Measurements from ENCODE around the gene TMEM59.
"Not testable (repeated sequence)": the region's sequence is repeated elsewhere in the genome, so short reads cannot be mapped to it uniquely, and the experiment has no call there.

Gene TMEM59

DNA sequence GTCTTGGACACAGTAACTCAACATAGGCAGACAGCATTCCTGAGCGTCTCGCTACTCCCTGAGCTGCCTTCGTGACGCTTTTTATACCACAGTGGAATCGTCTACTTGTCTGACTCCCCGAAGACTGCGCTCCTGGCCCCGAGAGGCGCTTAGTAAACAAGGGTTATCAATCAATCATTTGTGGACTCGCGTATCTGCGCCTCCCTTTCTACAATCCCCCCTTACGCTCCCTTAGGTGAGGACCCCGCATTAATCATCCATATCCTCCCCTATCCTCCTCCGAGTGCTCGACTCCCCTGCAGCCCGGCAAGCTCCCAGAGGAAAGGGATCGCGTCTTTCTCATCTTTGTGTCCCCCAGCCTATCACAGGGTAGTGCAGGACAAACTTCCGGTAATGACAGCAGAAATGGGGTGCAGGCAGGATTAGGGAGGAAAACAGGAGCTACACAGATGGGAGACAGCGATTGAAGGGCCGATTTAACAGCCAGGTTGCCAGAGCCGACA lies 522 bp downstream of the TMEM59 start:
- H3K27ac ChIP-seq = peak overlapping the region; percentile 91 to 100
- DNase-seq (ENCODE audit: low spot score) = no peak
- TF ChIP-seq, protein P1, sequence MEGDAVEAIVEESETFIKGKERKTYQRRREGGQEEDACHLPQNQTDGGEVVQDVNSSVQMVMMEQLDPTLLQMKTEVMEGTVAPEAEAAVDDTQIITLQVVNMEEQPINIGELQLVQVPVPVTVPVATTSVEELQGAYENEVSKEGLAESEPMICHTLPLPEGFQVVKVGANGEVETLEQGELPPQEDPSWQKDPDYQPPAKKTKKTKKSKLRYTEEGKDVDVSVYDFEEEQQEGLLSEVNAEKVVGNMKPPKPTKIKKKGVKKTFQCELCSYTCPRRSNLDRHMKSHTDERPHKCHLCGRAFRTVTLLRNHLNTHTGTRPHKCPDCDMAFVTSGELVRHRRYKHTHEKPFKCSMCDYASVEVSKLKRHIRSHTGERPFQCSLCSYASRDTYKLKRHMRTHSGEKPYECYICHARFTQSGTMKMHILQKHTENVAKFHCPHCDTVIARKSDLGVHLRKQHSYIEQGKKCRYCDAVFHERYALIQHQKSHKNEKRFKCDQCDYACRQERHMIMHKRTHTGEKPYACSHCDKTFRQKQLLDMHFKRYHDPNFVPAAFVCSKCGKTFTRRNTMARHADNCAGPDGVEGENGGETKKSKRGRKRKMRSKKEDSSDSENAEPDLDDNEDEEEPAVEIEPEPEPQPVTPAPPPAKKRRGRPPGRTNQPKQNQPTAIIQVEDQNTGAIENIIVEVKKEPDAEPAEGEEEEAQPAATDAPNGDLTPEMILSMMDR (IDR thresholded peaks at IDR 0.05) = no peak
- peak overlapping the region; percentile 100 for H3K4me3 ChIP-seq

DNA sequence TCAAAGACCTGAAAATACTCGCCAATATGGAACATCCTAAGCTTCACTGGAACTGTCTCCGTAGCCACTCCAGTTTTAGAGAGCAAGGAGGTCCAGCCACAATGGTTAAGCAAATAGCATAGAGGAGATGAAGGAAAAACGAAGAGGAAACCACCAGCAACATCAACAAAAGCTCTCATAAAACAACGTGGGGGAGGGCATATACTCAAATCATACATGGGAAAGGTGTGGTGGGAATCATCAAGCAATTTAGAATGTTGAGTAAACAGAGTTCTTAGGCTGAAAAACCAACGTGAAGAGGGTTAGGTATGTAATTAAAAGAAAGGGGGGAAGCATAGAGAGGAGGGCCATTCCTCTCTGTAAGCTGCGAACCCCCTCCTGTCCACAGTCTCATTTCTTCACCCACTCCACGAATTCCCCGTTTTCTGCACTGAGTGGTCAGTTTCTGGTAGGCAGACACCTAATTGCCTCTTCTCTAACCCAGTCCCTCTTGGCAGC lies 1.0 kb downstream of the TMEM59 start:
- TF ChIP-seq, protein P1 (IDR thresholded peaks at IDR 0.05) = no peak
- no peak for DNase-seq (ENCODE audit: low spot score)
- Histone ChIP-seq H3K4me3 (peak overlapping the region; percentile 100), H3K27ac (peak overlapping the region; percentile 91 to 100)

DNA sequence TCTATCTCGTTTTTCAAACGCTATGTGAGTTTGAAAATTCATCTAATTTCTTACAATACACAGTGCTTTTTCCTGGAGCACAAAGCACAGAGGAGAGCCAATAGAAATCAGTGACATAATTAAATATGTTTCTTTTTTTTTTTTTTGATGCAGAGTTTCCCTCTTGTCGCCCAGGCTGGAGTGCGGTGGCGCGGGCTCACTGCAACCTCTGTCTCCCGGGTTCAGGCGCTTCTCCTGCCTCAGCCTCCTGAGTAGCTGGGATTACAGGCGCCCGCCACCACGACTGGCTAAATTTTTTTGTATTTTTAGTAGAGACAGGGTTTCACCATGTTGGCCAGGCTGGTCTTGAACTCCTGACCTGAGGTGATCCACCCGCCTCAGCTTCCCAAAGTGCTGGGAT lies 2.6 kb downstream of the TMEM59 start:
- H3K4me3 ChIP-seq; DNase-seq (ENCODE audit: low spot score); H3K27ac ChIP-seq: not testable (repeated sequence)

DNA sequence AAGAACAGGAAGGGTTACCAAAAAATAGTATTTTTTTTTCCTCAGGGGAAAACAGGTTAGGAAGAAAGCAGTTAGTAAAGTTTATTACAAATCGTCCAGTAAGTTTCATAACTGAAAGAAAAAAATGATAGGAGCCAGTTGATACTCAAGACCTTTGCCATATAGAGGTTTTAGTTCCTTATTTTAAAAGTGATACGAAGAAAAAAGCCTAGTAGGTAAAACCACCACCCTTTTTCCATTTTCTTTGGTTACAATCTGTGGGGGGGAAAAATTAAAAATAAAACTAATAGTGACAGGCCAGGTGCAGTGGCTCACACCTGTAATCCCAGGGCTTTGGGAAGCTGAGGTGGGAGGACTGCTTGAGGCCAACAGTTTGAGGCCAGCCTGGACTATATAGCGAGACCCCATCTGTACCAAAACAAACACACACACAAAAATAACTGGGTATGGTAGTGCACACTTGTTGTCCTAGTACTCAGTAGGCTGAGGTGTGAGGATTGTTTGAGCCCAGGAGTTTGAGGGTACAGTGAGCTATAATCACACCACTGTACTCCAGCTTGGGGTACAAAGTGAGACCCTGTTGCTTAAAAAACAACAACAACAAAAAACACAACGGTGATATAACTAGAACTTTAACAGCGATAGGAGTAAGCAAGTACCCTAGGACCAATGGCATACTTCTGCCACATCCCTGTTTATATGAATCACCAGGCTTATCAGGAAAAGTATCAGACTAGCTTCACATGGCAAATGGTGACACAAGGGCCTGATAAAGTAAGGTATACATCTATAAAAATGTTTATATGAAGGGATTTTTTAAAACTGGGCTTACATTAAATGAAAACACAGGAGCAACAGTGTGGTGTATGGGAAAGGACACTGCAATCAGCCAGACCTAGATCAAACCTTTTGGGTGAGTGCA lies 5.4 kb downstream of the TMEM59 start:
- DNase-seq (ENCODE audit: low spot score) = no peak
- Histone ChIP-seq H3K27ac (no peak overlapping the region), H3K4me3 (no peak overlapping the region)
- TF ChIP-seq, protein P1 (IDR thresholded peaks at IDR 0.05) = no peak

DNA sequence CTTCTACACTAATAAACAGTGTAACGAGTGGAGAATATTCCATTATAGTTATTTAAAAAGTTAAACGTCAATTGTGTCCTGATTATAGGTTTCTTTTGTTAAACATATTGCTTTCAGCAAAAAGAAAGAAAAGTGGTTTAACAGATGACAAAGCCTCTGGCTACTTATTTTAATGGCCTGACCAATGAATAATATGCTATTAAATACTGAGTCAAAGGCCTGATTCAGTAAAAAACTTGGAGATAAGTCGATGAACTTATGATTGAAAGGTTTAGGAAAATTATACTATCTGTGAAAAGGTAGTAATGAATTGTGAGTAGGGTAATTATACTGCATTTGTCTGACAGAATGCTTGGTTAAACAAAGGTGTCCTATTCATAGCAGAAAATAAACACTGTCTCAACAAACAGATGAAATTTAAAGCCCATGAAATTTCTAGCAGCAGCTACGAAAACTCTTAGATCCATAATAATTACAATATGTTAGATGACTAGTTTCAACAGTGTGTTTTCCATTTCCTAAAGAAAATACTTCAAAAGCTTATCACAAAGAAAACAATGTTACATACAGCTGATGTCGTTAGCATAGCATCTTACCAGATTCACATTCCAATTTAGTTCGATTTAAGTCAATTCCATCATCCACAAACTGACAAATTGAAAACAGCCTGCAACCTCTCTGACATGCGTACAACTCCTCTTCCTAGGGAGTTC lies 6.2 kb downstream of the TMEM59 start:
- no peak overlapping the region for H3K4me3 ChIP-seq
- TF ChIP-seq, protein P1 (IDR thresholded peaks at IDR 0.05) = no peak
- DNase-seq (ENCODE audit: low spot score) = no peak
- no peak overlapping the region for H3K27ac ChIP-seq

DNA sequence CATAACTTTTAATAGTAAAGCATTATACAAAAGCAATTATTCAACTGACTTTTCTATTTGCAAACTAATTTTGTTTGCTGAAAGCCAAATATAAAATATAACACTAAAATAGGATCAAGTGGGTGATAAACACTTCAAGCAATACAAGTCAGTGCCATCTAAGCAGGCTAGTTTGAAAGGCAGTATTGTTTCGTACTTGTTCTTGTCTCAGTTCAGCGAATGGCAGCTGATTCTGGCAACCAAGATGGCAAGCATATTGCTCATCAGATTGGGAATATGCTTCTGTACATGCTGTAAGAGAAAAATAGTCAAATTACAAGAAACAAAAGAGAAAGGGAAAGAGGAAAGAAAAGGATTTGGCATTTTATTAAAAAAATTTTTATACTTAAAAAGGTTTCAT lies 7.5 kb downstream of the TMEM59 start:
- Histone ChIP-seq H3K27ac (no peak overlapping the region), H3K4me3 (no peak overlapping the region)
- no peak for DNase-seq (ENCODE audit: low spot score)
- TF ChIP-seq, protein P1 (IDR thresholded peaks at IDR 0.05) = no peak

DNA sequence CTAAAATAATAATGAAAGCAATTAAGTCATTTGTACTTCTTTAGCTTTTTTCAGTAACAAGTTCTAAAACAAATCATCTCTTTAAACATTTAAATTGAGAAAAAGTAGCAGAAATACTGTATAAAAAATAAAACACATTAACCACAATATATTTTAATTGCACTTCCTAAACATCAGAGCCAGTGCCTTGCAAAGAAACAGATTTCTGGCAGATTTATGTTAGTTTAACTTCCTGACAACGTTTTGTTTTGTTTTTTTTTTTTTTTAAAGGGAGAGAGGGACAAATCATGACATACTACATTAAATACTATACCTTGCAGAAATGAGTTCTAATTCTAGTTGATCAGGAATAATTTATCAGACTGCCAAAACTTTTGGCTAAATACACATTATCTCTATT lies 11.2 kb downstream of the TMEM59 start:
- no peak for DNase-seq (ENCODE audit: low spot score)
- H3K27ac ChIP-seq = no peak overlapping the region
- TF ChIP-seq, protein P1 (IDR thresholded peaks at IDR 0.05) = no peak
- no peak overlapping the region for H3K4me3 ChIP-seq

Measured in coronary artery (tissue), 2 donors.